Activated naive CD4-positive, alpha-beta T cell (primary cell): ENCODE data around the gene IFIT2.
"Not testable (repeated sequence)": the region's sequence is repeated elsewhere in the genome, so short reads cannot be mapped to it uniquely, and the experiment has no call there.

ENCODE experiments used
- DNase-seq, 4 experiments: peaks; one replicate each; lab custom pipeline; 2025; lab: John Stamatoyannopoulos, UW

The IFIT2 gene

GRCh38 chr10:89341649-89342048, 39.8 kb downstream of the IFIT2 start:
- no peak for DNase-seq

GRCh38 chr10:89342206-89342958, 40.5 kb downstream of the IFIT2 start:
- DNase-seq, result no peak

- DNase-seq, result no peak
Observed at GRCh38 chr10:89343089-89343767, 41.4 kb downstream of the IFIT2 start.

- no peak for DNase-seq
Observed at GRCh38 chr10:89344156-89344555, 42.3 kb downstream of the IFIT2 start.

- DNase-seq, result no peak
Observed at GRCh38 chr10:89345367-89346000, 43.6 kb downstream of the IFIT2 start.

- no peak for DNase-seq
Observed at GRCh38 chr10:89346405-89347254, 44.8 kb downstream of the IFIT2 start.

- no peak for DNase-seq
Observed at GRCh38 chr10:89347701-89348457, 46.0 kb downstream of the IFIT2 start.

GRCh38 chr10:89348481-89348880, 46.6 kb downstream of the IFIT2 start:
- DNase-seq, result no peak

GRCh38 chr10:89348975-89349374, 47.1 kb downstream of the IFIT2 start:
- DNase-seq, result no peak

- not testable (repeated sequence) for DNase-seq
Observed at GRCh38 chr10:89350631-89351315, 48.9 kb downstream of the IFIT2 start.

GRCh38 chr10:89351412-89351779, 49.5 kb downstream of the IFIT2 start:
- no peak for DNase-seq

GRCh38 chr10:89351780-89352597, 50.1 kb downstream of the IFIT2 start:
- no peak for DNase-seq

GRCh38 chr10:89352802-89353201, 51.0 kb downstream of the IFIT2 start:
- DNase-seq, result no peak

- DNase-seq, result no peak
Observed at GRCh38 chr10:89355394-89355931, 53.6 kb downstream of the IFIT2 start.

- no peak for DNase-seq
Observed at GRCh38 chr10:89357096-89357495, 55.2 kb downstream of the IFIT2 start.

- no peak for DNase-seq
Observed at GRCh38 chr10:89357975-89358374, 56.1 kb downstream of the IFIT2 start.
